HG03064 (cell line): ENCODE results near the gene TAF11L14.

ENCODE experiments used
- ATAC-seq: cut with Tn5 transposase; IDR thresholded peaks from one replicate; pipeline ENCODE4 v1.9.1; 2021; ENCODE audit warnings: low read depth; ENCODE audit not compliant: unreplicated experiment

TAF11L14 gene

DNA sequence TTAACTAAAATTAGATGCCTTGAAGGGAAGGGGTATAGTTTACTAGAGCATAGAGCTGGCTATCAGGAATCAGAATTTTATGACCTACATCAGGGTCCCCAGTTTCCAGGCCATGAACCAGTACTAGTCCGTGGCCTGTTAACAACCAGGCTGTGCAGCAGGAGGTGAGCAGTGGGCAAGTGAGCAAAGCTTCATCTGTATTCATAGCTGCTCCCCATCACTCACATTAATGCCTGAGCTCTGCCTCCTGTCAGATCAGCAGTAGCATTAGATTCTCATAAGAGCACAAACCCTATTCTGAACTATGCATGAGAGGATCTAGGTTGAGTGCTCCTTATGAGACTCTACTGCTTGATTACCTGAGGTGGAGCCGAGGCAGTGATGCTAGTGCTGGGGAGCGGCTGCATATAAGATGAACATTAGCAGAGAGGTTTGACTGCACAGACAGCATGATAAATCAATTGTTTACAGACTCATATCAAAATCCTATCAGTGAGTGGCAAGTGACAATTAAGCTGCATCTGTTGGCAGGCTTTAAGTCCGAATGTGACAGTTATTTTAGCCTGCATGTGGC lies 44.6 kb downstream of the TAF11L14 start:
- ATAC-seq, result no peak

DNA sequence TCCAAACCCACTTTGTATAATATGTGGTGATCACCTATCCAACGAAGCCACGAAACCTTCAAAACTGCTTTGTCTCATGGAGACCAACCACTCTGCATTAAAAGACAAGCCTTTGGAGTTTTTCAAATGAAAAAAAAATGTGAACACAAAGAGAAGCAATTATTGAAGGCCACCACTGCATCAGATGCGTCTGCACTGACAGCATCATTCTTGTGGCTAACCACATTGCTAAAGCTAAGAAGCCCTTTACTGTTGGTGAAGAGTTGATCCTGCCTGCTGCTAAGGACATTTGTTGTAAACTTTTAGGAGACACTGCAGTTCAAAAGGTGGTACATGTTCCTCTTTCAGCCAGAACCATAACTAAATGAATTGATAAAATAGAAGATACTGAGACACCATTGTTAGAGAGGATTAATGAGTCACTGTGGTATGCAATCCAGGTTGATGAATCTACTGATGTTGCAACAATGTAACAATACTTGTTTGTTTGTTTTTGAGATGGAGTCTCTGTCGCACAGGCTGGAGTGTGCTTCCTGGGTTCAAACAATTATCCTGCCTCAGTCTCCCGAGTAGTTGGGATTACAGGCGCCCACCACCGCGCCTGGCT lies 45.4 kb downstream of the TAF11L14 start:
- ATAC-seq, result no peak

DNA sequence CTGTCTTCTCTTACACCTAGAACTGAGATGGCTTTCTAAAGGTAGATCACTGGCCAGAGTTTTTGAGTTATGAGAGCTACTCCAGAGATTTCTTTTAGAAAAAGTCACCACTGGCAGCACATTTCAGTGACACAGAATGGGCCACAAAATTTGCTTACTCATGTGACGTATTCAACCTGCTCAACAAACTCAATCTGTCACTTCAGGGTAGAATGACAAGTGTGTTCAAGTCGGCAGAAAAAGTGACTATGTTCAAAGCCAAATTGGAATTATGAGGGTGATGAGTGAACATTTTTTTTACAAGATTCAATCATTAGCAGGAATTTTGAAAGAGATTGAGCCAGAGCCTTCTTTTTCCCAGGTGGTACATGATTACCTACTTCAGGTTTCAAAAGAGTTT lies 46.5 kb downstream of the TAF11L14 start:
- ATAC-seq, result no peak
